Measurements from ENCODE around the gene SLC6A13. TPM values are rescaled to one million over a fixed set of nuclear protein-coding genes. Genes with fewer than 3 reads are reported as not detected.

SLC6A13 gene
- polyA plus RNA-seq, 1 donor from 2014 or later: 1.4 TPM

GRCh38 chr12:267581-268482 lies 5.2 kb upstream of the SLC6A13 start:
- no peak overlapping the region for H3K27ac ChIP-seq (ENCODE audit: low read length)

GRCh38 chr12:265096-265495 lies 2.5 kb upstream of the SLC6A13 start:
- H3K27me3 ChIP-seq (ENCODE audit: insufficient read depth, low read depth, low read length): no peaks in the 10 kb centered on the region
- H4K20me1 ChIP-seq (ENCODE audit: insufficient read depth): no peaks in the 10 kb centered on the region
- no peaks in the 10 kb centered on the region for H3K36me3 ChIP-seq (ENCODE audit: insufficient read depth, low read length)
- H3K9me2 ChIP-seq (ENCODE audit: insufficient read depth, low read length): no peaks in the 10 kb centered on the region
- H3K9me3 ChIP-seq (ENCODE audit: low read length): no peaks in the 10 kb centered on the region
- no peaks in the 10 kb centered on the region for H3F3A ChIP-seq (ENCODE audit: insufficient read depth, low read length, poor library complexity, severe bottlenecking)
- no peak overlapping the region for H3K4me3 ChIP-seq (ENCODE audit: low read length)
- H3K79me2 ChIP-seq (replicated peaks; ENCODE audit: insufficient read depth, low read length): no peaks in the 10 kb centered on the region
- H3K9ac ChIP-seq (ENCODE audit: low read length): no peak overlapping the region
- no peak overlapping the region for H2AFZ ChIP-seq (ENCODE audit: low read depth, low read length)
- TF ChIP-seq SMC3 (conservative IDR thresholded peaks at IDR 0.05; ENCODE audit: poor library complexity): no peak
- TF ChIP-seq EZH2 (IDR thresholded peaks at IDR 0.05; ENCODE audit: borderline replicate concordance, insufficient read depth, low read length, poor library complexity, severe bottlenecking): no peak
- TF ChIP-seq MXI1 (conservative IDR thresholded peaks at IDR 0.05; ENCODE audit: poor library complexity, severe bottlenecking): no peak
- TF ChIP-seq TAF1 (IDR thresholded peaks at IDR 0.05; ENCODE audit: low read depth): no peak
- TF ChIP-seq REST (IDR thresholded peaks at IDR 0.05; ENCODE audit: borderline replicate concordance): no peak
- TF ChIP-seq CTCF (IDR thresholded peaks at IDR 0.05; ENCODE audit: poor library complexity, severe bottlenecking): no peak
- TF ChIP-seq POLR2AphosphoS5 (IDR thresholded peaks at IDR 0.05): no peak
- no peak for TF ChIP-seq RAD21 (conservative IDR thresholded peaks at IDR 0.05)
- TF ChIP-seq EP300 (conservative IDR thresholded peaks at IDR 0.05; ENCODE audit: poor library complexity, severe bottlenecking): no peak
- no peak overlapping the region for H3K27ac ChIP-seq (ENCODE audit: low read length)
- H3K4me2 ChIP-seq (ENCODE audit: low read length): no peak overlapping the region

More at GRCh38 chr12:267581-268482, 5.2 kb upstream of the SLC6A13 start:
- no peak overlapping the region for H3K9ac ChIP-seq (ENCODE audit: low read length)
- H3K79me2 ChIP-seq (replicated peaks; ENCODE audit: insufficient read depth, low read length): no peaks in the 10 kb centered on the region
- no peaks in the 10 kb centered on the region for H3K9me3 ChIP-seq (ENCODE audit: low read length)
- no peaks in the 10 kb centered on the region for H3F3A ChIP-seq (ENCODE audit: insufficient read depth, low read length, poor library complexity, severe bottlenecking)
- no peak overlapping the region for H3K4me2 ChIP-seq (ENCODE audit: low read length)
- H3K27me3 ChIP-seq (ENCODE audit: insufficient read depth, low read depth, low read length): no peaks in the 10 kb centered on the region
- no peaks in the 10 kb centered on the region for H3K36me3 ChIP-seq (ENCODE audit: insufficient read depth, low read length)
- no peaks in the 10 kb centered on the region for H4K20me1 ChIP-seq (ENCODE audit: insufficient read depth)
- H3K9me2 ChIP-seq (ENCODE audit: insufficient read depth, low read length): no peaks in the 10 kb centered on the region
- TF ChIP-seq MXI1 (conservative IDR thresholded peaks at IDR 0.05; ENCODE audit: poor library complexity, severe bottlenecking): no peak
- no peak for TF ChIP-seq EZH2 (IDR thresholded peaks at IDR 0.05; ENCODE audit: borderline replicate concordance, insufficient read depth, low read length, poor library complexity, severe bottlenecking)
- no peak for TF ChIP-seq SMC3 (conservative IDR thresholded peaks at IDR 0.05; ENCODE audit: poor library complexity)
- TF ChIP-seq POLR2AphosphoS5 (IDR thresholded peaks at IDR 0.05): no peak
- no peak for TF ChIP-seq REST (IDR thresholded peaks at IDR 0.05; ENCODE audit: borderline replicate concordance)
- H3K4me3 ChIP-seq (ENCODE audit: low read length): no peak overlapping the region
- no peak overlapping the region for H2AFZ ChIP-seq (ENCODE audit: low read depth, low read length)

All from neural cell (in vitro differentiated cells).